ENCODE measurements around the gene PRPF38A. TPM values are rescaled to one million over a fixed set of nuclear protein-coding genes. Genes with fewer than 3 reads are reported as not detected.
A peak's percentile ranks its signal among the peaks of the same experiment; 100 is the strongest.
"Not testable (repeated sequence)": the region's sequence is repeated elsewhere in the genome, so short reads cannot be mapped to it uniquely, and the experiment has no call there.

PRPF38A gene
- 32.1 and 37.4 TPM in 2 replicates for total RNA-seq (2014; rRNA removed; shearing (Covaris generic))

GRCh38 chr1:52404116-52404974, at the start of gene PRPF38A, which contains the start of gene ORC1:
PRPF38A (plus strand) TSS chr1:52404602; CDS start chr1:52404750, 148 bp downstream.
ORC1 (minus strand) TSS chr1:52404423; CDS start chr1:52402223, 2,200 bp downstream.
- DNase-seq (ENCODE audit: low read depth): peak; percentile 99

- DNase-seq (ENCODE audit: low read depth): no peak
Measured at GRCh38 chr1:52355436-52355835, 49.0 kb upstream of the PRPF38A start.

- DNase-seq (ENCODE audit: low read depth): no peak
Measured at GRCh38 chr1:52355847-52356505, 48.4 kb upstream of the PRPF38A start.

- no peak for DNase-seq (ENCODE audit: low read depth)
Measured at GRCh38 chr1:52356818-52357355, 47.5 kb upstream of the PRPF38A start.

- DNase-seq (ENCODE audit: low read depth): no peak
Measured at GRCh38 chr1:52357397-52357796, 47.0 kb upstream of the PRPF38A start.

GRCh38 chr1:52358851-52359497, 45.4 kb upstream of the PRPF38A start:
- DNase-seq (ENCODE audit: low read depth): no peak

GRCh38 chr1:52359676-52360594, 44.5 kb upstream of the PRPF38A start:
- DNase-seq (ENCODE audit: low read depth): no peak

GRCh38 chr1:52360595-52360968, 43.8 kb upstream of the PRPF38A start:
- no peak for DNase-seq (ENCODE audit: low read depth)

GRCh38 chr1:52364235-52364839, 40.1 kb upstream of the PRPF38A start:
- DNase-seq (ENCODE audit: low read depth): no peak

- DNase-seq (ENCODE audit: low read depth): peak; percentile 80
Measured at GRCh38 chr1:52365071-52365745, 39.2 kb upstream of the PRPF38A start.

GRCh38 chr1:52365746-52366516, 38.5 kb upstream of the PRPF38A start, which contains the start of gene CC2D1B:
CC2D1B (minus strand) TSS chr1:52366205; CDS start chr1:52364620, 1,585 bp downstream.
- peak; percentile 100 for DNase-seq (ENCODE audit: low read depth)

GRCh38 chr1:52366517-52366827, 37.9 kb upstream of the PRPF38A start:
- no peak for DNase-seq (ENCODE audit: low read depth)

- DNase-seq (ENCODE audit: low read depth): no peak
Measured at GRCh38 chr1:52367272-52367671, 37.1 kb upstream of the PRPF38A start.

- peak; percentile 75 for DNase-seq (ENCODE audit: low read depth)
Measured at GRCh38 chr1:52368383-52369172, 35.8 kb upstream of the PRPF38A start.

GRCh38 chr1:52369851-52370250, 34.6 kb upstream of the PRPF38A start:
- DNase-seq (ENCODE audit: low read depth): not testable (repeated sequence)

GRCh38 chr1:52385376-52385775, 19.0 kb upstream of the PRPF38A start:
- DNase-seq (ENCODE audit: low read depth): no peak

GRCh38 chr1:52386458-52386857, 17.9 kb upstream of the PRPF38A start:
- no peak for DNase-seq (ENCODE audit: low read depth)

GRCh38 chr1:52393174-52393573, 11.2 kb upstream of the PRPF38A start:
- DNase-seq (ENCODE audit: low read depth): no peak

Data from Daoy (cell line).